ENCODE results near the gene SIRT2.
A peak's percentile ranks its signal among the peaks of the same experiment; 100 is the strongest.
"Not testable (repeated sequence)": the region's sequence is repeated elsewhere in the genome, so short reads cannot be mapped to it uniquely, and the experiment has no call there.

The SIRT2 gene

GRCh38 chr19:38899447-38900201, at the start of gene SIRT2, which contains the start of gene NFKBIB:
TSS of gene SIRT2 (minus strand) at chr19:38899618. CDS start at chr19:38899521, 97 bp downstream.
TSS of gene NFKBIB (plus strand) at chr19:38899969. CDS start at chr19:38900033, 64 bp downstream.
- peak; percentile 98 for DNase-seq

GRCh38 chr19:38946229-38947010, 47.0 kb upstream of the SIRT2 start:
- no peak for DNase-seq

GRCh38 chr19:38945562-38946228, 46.3 kb upstream of the SIRT2 start:
- DNase-seq: no peak

GRCh38 chr19:38944981-38945506, 45.6 kb upstream of the SIRT2 start:
- no peak for DNase-seq

GRCh38 chr19:38942471-38943181, 43.2 kb upstream of the SIRT2 start:
- DNase-seq: no peak

GRCh38 chr19:38941979-38942378, 42.6 kb upstream of the SIRT2 start:
- DNase-seq: no peak

GRCh38 chr19:38941466-38941865, 42.0 kb upstream of the SIRT2 start:
- DNase-seq: not testable (repeated sequence)

GRCh38 chr19:38939957-38940356, 40.5 kb upstream of the SIRT2 start:
- no peak for DNase-seq

GRCh38 chr19:38933544-38933943, 34.1 kb upstream of the SIRT2 start:
- no peak for DNase-seq

GRCh38 chr19:38932425-38933179, 33.2 kb upstream of the SIRT2 start:
- DNase-seq: peak; percentile 39

GRCh38 chr19:38931521-38931793, 32.0 kb upstream of the SIRT2 start:
- no peak for DNase-seq

GRCh38 chr19:38930776-38931520, 31.5 kb upstream of the SIRT2 start, which contains the start of gene MRPS12:
TSS of gene MRPS12 (plus strand) at chr19:38930944. CDS start at chr19:38931295, 351 bp downstream.
- peak; percentile 98 for DNase-seq

- DNase-seq: peak; percentile 95
These were observed 30.7 kb upstream of the SIRT2 start, which contains the start of gene SARS2 for GRCh38 chr19:38929929-38930775. TSS of gene SARS2 (minus strand) at chr19:38930763. CDS start at chr19:38930736, 27 bp downstream.

GRCh38 chr19:38928391-38929001, 29.1 kb upstream of the SIRT2 start:
- no peak for DNase-seq

- DNase-seq: no peak
These were observed 25.0 kb upstream of the SIRT2 start for GRCh38 chr19:38924388-38924787.

- no peak for DNase-seq
These were observed 23.1 kb upstream of the SIRT2 start for GRCh38 chr19:38922482-38922881.

GRCh38 chr19:38921420-38922274, 22.2 kb upstream of the SIRT2 start:
- DNase-seq: no peak

- no peak for DNase-seq
These were observed 21.4 kb upstream of the SIRT2 start for GRCh38 chr19:38920602-38921419.

All from CD4-positive, alpha-beta T cell treated with Interleukin-17A for 4 hours (primary cell).